ENCODE data around the gene MAL. TPM values are rescaled to one million over a fixed set of nuclear protein-coding genes. Genes with fewer than 3 reads are reported as not detected.

The MAL gene
- total and polyA plus RNA-seq, 2 of the 8 experiments (the other 6 are each of a cell fraction or from before 2014, with no cell fraction given), result not detected

DNA sequence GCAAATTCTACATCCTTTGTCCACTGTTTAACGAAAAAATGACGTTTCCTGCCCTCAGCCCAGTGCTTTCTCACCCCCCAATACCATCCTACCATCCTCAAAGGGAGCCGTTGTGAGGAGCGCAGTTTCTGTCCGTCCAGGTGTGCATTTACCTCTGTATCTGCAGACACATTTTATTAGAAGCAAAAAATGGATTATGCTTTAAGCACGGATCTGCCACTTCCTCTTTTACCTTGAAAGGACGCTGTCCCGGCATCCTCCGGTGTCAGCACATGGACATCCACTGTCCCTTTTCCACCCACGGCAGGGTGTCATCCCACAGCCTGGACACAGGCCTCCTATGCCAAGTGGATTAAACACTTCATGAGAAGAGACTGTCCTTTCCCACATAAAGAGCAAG is 7.2 kb upstream of the MAL start (continued):
- TF ChIP-seq SRF (IDR thresholded peaks at IDR 0.05; ENCODE audit: low read depth, low read length), result no peak
- no peak for TF ChIP-seq RAD21 (IDR thresholded peaks at IDR 0.05 in 1 of 2, conservative IDR thresholded peaks at IDR 0.05 in 1 of 2; ENCODE audit: low read depth in 2 of 2, low read length in 2 of 2)

All from H1 (cell line).